ENCODE measurements around the gene TMC8.
"Not testable (repeated sequence)": the region's sequence is repeated elsewhere in the genome, so short reads cannot be mapped to it uniquely, and the experiment has no call there.

The TMC8 gene

GRCh38 chr17:78137392-78138203 lies 7.0 kb downstream of the TMC8 start:
- DNase-seq (ENCODE audit: low read depth): no peak

- no peak for DNase-seq (ENCODE audit: low read depth)
These were observed 7.9 kb downstream of the TMC8 start for GRCh38 chr17:78138204-78139060.

- not testable (repeated sequence) for DNase-seq (ENCODE audit: low read depth)
These were observed 9.2 kb downstream of the TMC8 start for GRCh38 chr17:78139861-78140168.

- DNase-seq (ENCODE audit: low read depth): peak; percentile 18
These were observed 9.8 kb downstream of the TMC8 start for GRCh38 chr17:78140169-78141051.

GRCh38 chr17:78141437-78142118 lies 11.0 kb downstream of the TMC8 start:
- no peak for DNase-seq (ENCODE audit: low read depth)

- peak; percentile 51 for DNase-seq (ENCODE audit: low read depth)
These were observed 11.7 kb downstream of the TMC8 start for GRCh38 chr17:78142119-78142861.

- no peak for DNase-seq (ENCODE audit: low read depth)
These were observed 12.9 kb downstream of the TMC8 start for GRCh38 chr17:78143214-78144146.

- no peak for DNase-seq (ENCODE audit: low read depth)
These were observed 13.7 kb downstream of the TMC8 start for GRCh38 chr17:78144147-78144719.

- no peak for DNase-seq (ENCODE audit: low read depth)
These were observed 14.4 kb downstream of the TMC8 start for GRCh38 chr17:78144736-78145641.

- no peak for DNase-seq (ENCODE audit: low read depth)
These were observed 15.9 kb downstream of the TMC8 start for GRCh38 chr17:78146471-78146869.

- DNase-seq (ENCODE audit: low read depth): no peak
These were observed 16.3 kb downstream of the TMC8 start for GRCh38 chr17:78146881-78147280.

GRCh38 chr17:78147315-78147998 lies 16.9 kb downstream of the TMC8 start:
- no peak for DNase-seq (ENCODE audit: low read depth)

- no peak for DNase-seq (ENCODE audit: low read depth)
These were observed 17.9 kb downstream of the TMC8 start for GRCh38 chr17:78148286-78149016.

- no peak for DNase-seq (ENCODE audit: low read depth)
These were observed 21.0 kb downstream of the TMC8 start for GRCh38 chr17:78151514-78152008.

GRCh38 chr17:78154903-78155811 lies 24.6 kb downstream of the TMC8 start:
- DNase-seq (ENCODE audit: low read depth): no peak

Data from HS-5 (cell line).